H1 (cell line): ENCODE results near the gene PTBP3. TPM values are rescaled to one million over a fixed set of nuclear protein-coding genes. Genes with fewer than 3 reads are reported as not detected.

Experiments
- CTCF ChIA-PET: fragments of 300-600 bp; sonication (Branson Sonifier 250); formaldehyde crosslinking; loops from one replicate; lab custom pipeline; 2021; ENCODE audit not compliant: partially characterized antibody; lab: Charles Lee
- POLR2A ChIA-PET: fragments of 300-600 bp; sonication (Branson Sonifier 250); formaldehyde crosslinking; loops from one replicate; lab custom pipeline; 2021; ENCODE audit warnings: inconsistent platforms; ENCODE audit not compliant: partially characterized antibody; lab: Charles Lee
- DNase-seq, 2 experiments: peaks; one replicate each; pipeline versions ENCODE4 v3.0.0 to v3.0.0-alpha.2; 2010 to 2022; ENCODE audit warnings: low spot score in 2 of 2, low read depth in 1 of 2, mixed read lengths in 1 of 2
- FAIRE-seq: peaks from 2 replicates; lab custom pipeline; 2011; peaks lifted over from hg19 to GRCh38; lab: Jason Lieb, UNC
- H2AFZ ChIP-seq: 2 replicates; pipeline ENCODE4 v1.8.1; 2012; ENCODE audit warnings: low read length, inconsistent platforms
- H2AK5ac ChIP-seq: 2 replicates; pipeline ENCODE4 v1.6.1; 2013; ENCODE audit warnings: low read depth, low read length
- H2BK120ac ChIP-seq: replicated peaks from 2 replicates; pipeline ENCODE3; 2013; ENCODE audit warnings: low read depth, low read length, inconsistent platforms
- H2BK12ac ChIP-seq: 2 replicates; pipeline ENCODE4 v1.6.1; 2013; ENCODE audit warnings: low read depth, low read length
- H2BK15ac ChIP-seq: 2 replicates; pipeline ENCODE4 v1.6.1; 2013; ENCODE audit warnings: low read length
- H2BK20ac ChIP-seq: 2 replicates; pipeline ENCODE4 v1.6.1; 2013; ENCODE audit warnings: low read length
- H2BK5ac ChIP-seq: 2 replicates; pipeline ENCODE4 v1.6.1; 2013; ENCODE audit warnings: low read depth, low read length
- H3K14ac ChIP-seq: 2 replicates; pipeline ENCODE4 v1.6.1; 2013; ENCODE audit warnings: inconsistent platforms; ENCODE audit not compliant: insufficient read length
- H3K18ac ChIP-seq: 2 replicates; pipeline ENCODE4 v1.6.1; 2013; ENCODE audit warnings: low read length; ENCODE audit errors: extremely low read depth
- H3K23ac ChIP-seq: 2 replicates; pipeline ENCODE4 v1.6.1; 2013; ENCODE audit warnings: inconsistent platforms; ENCODE audit not compliant: insufficient read length
- H3K23me2 ChIP-seq: 2 replicates; pipeline ENCODE4 v1.6.1; 2013; ENCODE audit warnings: low read depth, low read length
- H3K27ac ChIP-seq: 2 replicates; pipeline ENCODE4 v1.6.1; 2011; ENCODE audit warnings: low read depth, low read length, inconsistent platforms
- H3K27me3 ChIP-seq, 4 experiments: replicated peaks in 1 of 4; 1 replicate in 1 of 4; 2 replicates in 3 of 4; pipeline versions ENCODE4 v1.6.1 to v1.8.1; 2011 to 2013; ENCODE audit warnings: low read length in 3 of 4, mild to moderate bottlenecking in 3 of 4, inconsistent platforms in 2 of 4, mixed read lengths in 2 of 4, moderate library complexity in 1 of 4; ENCODE audit not compliant: control insufficient read depth in 3 of 4, insufficient read depth in 3 of 4; ENCODE audit errors: extremely low read depth in 1 of 4
- H3K36me3 ChIP-seq, 4 experiments: 2 replicates each; pipeline versions ENCODE4 v1.6.1 to v1.8.1; 2011 to 2013; ENCODE audit warnings: mild to moderate bottlenecking in 4 of 4, low read length in 3 of 4, moderate library complexity in 2 of 4, control low read depth in 1 of 4, inconsistent platforms in 1 of 4; ENCODE audit not compliant: insufficient read depth in 4 of 4, control insufficient read depth in 2 of 4
- H3K4ac ChIP-seq: replicated peaks from 2 replicates; pipeline ENCODE3; 2013; ENCODE audit warnings: low read length, low read depth, mixed read lengths, inconsistent platforms; ENCODE audit not compliant: insufficient read length
- H3K4me1 ChIP-seq, 4 experiments: replicated peaks in 1 of 4; 1 replicate in 1 of 4; 2 replicates in 3 of 4; pipeline versions ENCODE4 v1.6.1 to v1.8.1; 2011 to 2013; ENCODE audit warnings: low read length in 3 of 4, inconsistent platforms in 2 of 4, mixed read lengths in 1 of 4; ENCODE audit not compliant: insufficient read depth in 4 of 4, control insufficient read depth in 3 of 4
- H3K4me2 ChIP-seq, 2 experiments: 2 replicates each; pipeline versions ENCODE4 v1.6.1 to v1.8.1; 2011 to 2013; ENCODE audit warnings: low read depth in 2 of 2, low read length in 2 of 2, control low read depth in 1 of 2, inconsistent platforms in 1 of 2, mild to moderate bottlenecking in 1 of 2; ENCODE audit not compliant: insufficient read depth in 1 of 2
- H3K4me3 ChIP-seq, 4 experiments: fragments of 200-600, 300-600 bp in 1 of 4; sonication (generic), shearing (Covaris generic), sonication (Bioruptor Twin) in 1 of 4; 2 replicates each; pipeline versions ENCODE4 v1.5.1 to v1.8.1; 2011 to 2016; ENCODE audit warnings: low read length in 4 of 4, low read depth in 3 of 4, control low read depth in 2 of 4, inconsistent platforms in 2 of 4, mild to moderate bottlenecking in 2 of 4, mixed read lengths in 1 of 4, moderate library complexity in 1 of 4; ENCODE audit not compliant: insufficient read depth in 2 of 4; ENCODE audit errors: extremely low read depth in 1 of 4
- H3K56ac ChIP-seq: replicated peaks from 2 replicates; pipeline ENCODE3; 2013; ENCODE audit warnings: low read depth, mild to moderate bottlenecking, mixed read lengths, low read length, inconsistent platforms; ENCODE audit not compliant: insufficient read length
- H3K79me1 ChIP-seq: 2 replicates; pipeline ENCODE4 v1.6.1; 2013; ENCODE audit warnings: low read depth, low read length, control low read depth
- H3K79me2 ChIP-seq, 2 experiments: 2 replicates each; pipeline versions ENCODE4 v1.6.1 to v1.8.1; 2012 to 2013; ENCODE audit warnings: low read length in 2 of 2, mild to moderate bottlenecking in 2 of 2, inconsistent platforms in 1 of 2; ENCODE audit not compliant: insufficient read depth in 2 of 2, control insufficient read depth in 1 of 2
- H3K9ac ChIP-seq, 4 experiments: replicated peaks in 1 of 4; 1 replicate in 1 of 4; 2 replicates in 3 of 4; pipeline versions ENCODE4 v1.6.1 to v1.8.1; 2011 to 2013; ENCODE audit warnings: low read depth in 3 of 4, low read length in 3 of 4, control low read depth in 2 of 4, mild to moderate bottlenecking in 2 of 4, moderate library complexity in 2 of 4, inconsistent platforms in 1 of 4; ENCODE audit errors: extremely low read depth in 1 of 4
- H3K9me3 ChIP-seq, 2 experiments: 2 replicates each; pipeline versions ENCODE4 v1.6.1 to v1.8.1; 2012 to 2013; ENCODE audit warnings: mild to moderate bottlenecking in 2 of 2, moderate library complexity in 2 of 2, control low read depth in 1 of 2, inconsistent platforms in 1 of 2, low read depth in 1 of 2, low read length in 1 of 2, mixed read lengths in 1 of 2; ENCODE audit not compliant: insufficient read depth in 2 of 2
- H4K20me1 ChIP-seq, 2 experiments: replicated peaks in 1 of 2; 2 replicates each; pipeline versions ENCODE3 to v1.8.1; 2011 to 2013; ENCODE audit warnings: inconsistent platforms in 2 of 2, low read length in 2 of 2, mild to moderate bottlenecking in 1 of 2; ENCODE audit not compliant: insufficient read depth in 2 of 2, control insufficient read depth in 1 of 2
- H4K5ac ChIP-seq: 2 replicates; pipeline ENCODE4 v1.6.1; 2013; ENCODE audit warnings: low read length, low read depth, mixed read lengths, inconsistent platforms; ENCODE audit not compliant: insufficient read length
- H4K8ac ChIP-seq: 2 replicates; pipeline ENCODE4 v1.8.0; 2013; ENCODE audit warnings: mild to moderate bottlenecking, moderate library complexity, low read length, inconsistent platforms; ENCODE audit not compliant: insufficient read depth; ENCODE audit errors: extremely low read depth
- H4K91ac ChIP-seq: replicated peaks from 2 replicates; pipeline ENCODE3; 2013; ENCODE audit warnings: low read length, mixed read lengths, inconsistent platforms; ENCODE audit not compliant: insufficient read length
- BRCA1 ChIP-seq: IDR thresholded peaks from 2 replicates; pipeline ENCODE4 v1.6.1; 2012; ENCODE audit warnings: low read depth, low read length, improper control_type of control experiment
- E2F6 ChIP-seq: IDR thresholded peaks from 2 replicates; pipeline ENCODE4 v1.6.1; 2012; ENCODE audit warnings: inconsistent platforms
- EGR1 ChIP-seq: IDR thresholded peaks from 2 replicates; pipeline ENCODE4 v1.6.1; 2011; ENCODE audit warnings: low read depth, low read length, borderline replicate concordance
- FOSL1 ChIP-seq: IDR thresholded peaks from 2 replicates; pipeline ENCODE4 v1.6.1; 2011; ENCODE audit warnings: mild to moderate bottlenecking, low read depth, low read length, moderate library complexity; ENCODE audit not compliant: insufficient read depth
- KDM5A ChIP-seq: fragments of 200-600 bp; IDR thresholded peaks from 2 replicates; pipeline ENCODE4 v1.7.1; 2012; ENCODE audit warnings: mild to moderate bottlenecking, low read length, inconsistent platforms, mixed read lengths
- MAFK ChIP-seq: IDR thresholded peaks from 2 replicates; pipeline ENCODE4 v1.6.1; 2012; ENCODE audit warnings: low read depth, mild to moderate bottlenecking, improper control_type of control experiment, low read length
- RBBP5 ChIP-seq: IDR thresholded peaks from 2 replicates; pipeline ENCODE4 v1.7.1; 2012; ENCODE audit warnings: low read depth, mild to moderate bottlenecking, inconsistent platforms, low read length, moderate library complexity, borderline replicate concordance
- SIN3A ChIP-seq, 2 experiments: IDR thresholded peaks in 1 of 2; conservative IDR thresholded peaks in 1 of 2; 2 replicates each; pipeline ENCODE4 v1.6.1; 2011 to 2012; ENCODE audit warnings: low read length in 2 of 2, improper control_type of control experiment in 1 of 2, low read depth in 1 of 2, mild to moderate bottlenecking in 1 of 2
- SP2 ChIP-seq: IDR thresholded peaks from 2 replicates; pipeline ENCODE4 v1.6.1; 2012; ENCODE audit warnings: mild to moderate bottlenecking, low read length, inconsistent platforms
- SP4 ChIP-seq: IDR thresholded peaks from 2 replicates; pipeline ENCODE4 v1.6.1; 2012; ENCODE audit warnings: low read length, inconsistent platforms
- TAF1 ChIP-seq: IDR thresholded peaks from 2 replicates; pipeline ENCODE4 v1.6.1; 2011; ENCODE audit warnings: mild to moderate bottlenecking, low read depth, low read length
- TBP ChIP-seq: IDR thresholded peaks from 2 replicates; pipeline ENCODE4 v1.6.1; 2011; ENCODE audit warnings: low read depth, low read length, improper control_type of control experiment
- WGBS, 2 experiments: shearing (Covaris generic) in 1 of 2; methylation state at CpG; one replicate each; pipeline versions ENCODE4 v1.1.6 to v1.1.7; 2013 to 2015; ENCODE audit warnings: low lambda C conversion rate in 2 of 2, mixed read lengths in 2 of 2, inconsistent platforms in 1 of 2, low coverage in 1 of 2, missing lambda C conversion rate in 1 of 2; ENCODE audit not compliant: insufficient replicate concordance in 2 of 2, insufficient coverage in 1 of 2, insufficient read length in 1 of 2; ENCODE audit errors: extremely low coverage in 1 of 2, missing lambda C conversion rate in 1 of 2; 5-methylcytosine and 5-hydroxymethylcytosine counted together
- polyA plus RNA-seq, 7 experiments: library from polyadenylated mRNA; depleted of rRNA in 3 of 7; stranded (reverse) in 5 of 7; unstranded in 2 of 7; fragments of >200 nt in 5 of 7; fragments of 200-250 nt in 2 of 7; gene quantifications; 1 replicate in 5 of 7; 2 replicates in 1 of 7; 4 replicates in 1 of 7; pipeline versions ENCODE4 v1.2.1 to v1.2.3, GENCODE V29; 2011 to 2013; ENCODE audit warnings: missing spikeins in 2 of 7, mixed read lengths in 2 of 7
- total RNA-seq: library from RNA; stranded (reverse); fragmentation: NEBNext Ultra II Directional; extraction: Animal tissue kit (Norgen Biotek cat#: 25700); gene quantifications from 2 replicates; pipeline ENCODE4 v1.2.1, GENCODE V29; 2021

Gene PTBP3
- total and polyA plus RNA-seq, 2 of the 8 experiments (the other 6 are each of a cell fraction or from before 2014, with no cell fraction given) = 51.0 to 124 TPM

- H3K4ac ChIP-seq = no peak overlapping the region
- H2BK12ac ChIP-seq = peak overlapping the region; percentile 85
- DNase-seq = no peak
- H4K8ac ChIP-seq = no peak overlapping the region
- H3K18ac ChIP-seq = no peak overlapping the region
- no peaks in the 10 kb centered on the region for H3K79me2 ChIP-seq
- peak overlapping the region in 1 of 4 experiments; percentile 74; a peak in 2 of 8 replicates for H3K4me3 ChIP-seq
- H2BK120ac ChIP-seq = no peak overlapping the region
- peaks cover 0 to 17% (median 6%) of the 10 kb centered on the region in 4 experiments; a peak in 5 of 7 replicates for H3K4me1 ChIP-seq
- H3K9ac ChIP-seq = no peak overlapping the region
- no peak for FAIRE-seq
- H2AFZ ChIP-seq = no peak overlapping the region
- H3K9me3 ChIP-seq = no peaks in the 10 kb centered on the region
- H2BK5ac ChIP-seq = peak overlapping the region; percentile 27; the same call in 1 of the 2 replicates
- H2BK20ac ChIP-seq = no peak overlapping the region
- no peak overlapping the region for H3K56ac ChIP-seq
- H2BK15ac ChIP-seq = peak overlapping the region; percentile 83; the same call in 1 of the 2 replicates
- 0 out of 2 replicates have a peak overlapping the region, but pooled peaks have one; percentile 25 for H2AK5ac ChIP-seq
- H4K91ac ChIP-seq = no peak overlapping the region
- H3K27ac ChIP-seq = no peak overlapping the region
- 88% methylated on average over 18 of the region's 18 CpGs; no CpG with 5 or more reads in 1 of the 2 experiments for WGBS, 2 experiments
- ChIA-PET POLR2A (interaction anchor here (0.7 to 1.4 kb wide), 3 partner anchors 20 to 193 kb away, joined by 3 to 4 read pairs (median 3); no protein-coding TSS in a partner anchor), CTCF (interaction anchor here (1.0 to 3.7 kb wide), 5 partner anchors 25 to 89 kb away, joined by 3 to 14 read pairs (median 3); no protein-coding TSS in a partner anchor)
- no peak overlapping the region for H3K23ac ChIP-seq
- H3K23me2 ChIP-seq = peaks cover 10% of the 10 kb centered on the region
- H4K5ac ChIP-seq = no peak overlapping the region
- no peak overlapping the region for H3K14ac ChIP-seq
- H3K36me3 ChIP-seq = no peaks in the 10 kb centered on the region
- H4K20me1 ChIP-seq = no peaks in the 10 kb centered on the region
- H3K79me1 ChIP-seq = no peaks in the 10 kb centered on the region
- H3K27me3 ChIP-seq = peaks cover 0 to 35% (median 17%) of the 10 kb centered on the region in 4 experiments; a peak in 5 of 7 replicates
- peak overlapping the region in 1 of 2 experiments; percentile 87; a peak in 1 of 4 replicates for H3K4me2 ChIP-seq
- no peak for TF ChIP-seq FOSL1
- no peak for TF ChIP-seq BRCA1
- TF ChIP-seq MAFK = no peak
- no peak for TF ChIP-seq EGR1
- TF ChIP-seq TBP = no peak
- TF ChIP-seq SIN3A (conservative IDR thresholded peaks at IDR 0.05 in 1 of 2, IDR thresholded peaks at IDR 0.05 in 1 of 2; ENCODE audit: low read depth in 1 of 2, low read length in 2 of 2) = no peak
- TF ChIP-seq SP2 = no peak
- TF ChIP-seq KDM5A = no peak
- TF ChIP-seq SP4 = no peak
- TF ChIP-seq RBBP5 = no peak
- no peak for TF ChIP-seq TAF1
- no peak for TF ChIP-seq E2F6
These were observed 159.8 kb downstream of the PTBP3 start for GRCh38 chr9:112173489-112174221.
